OCI-LY1 (cell line): ENCODE data around the gene SWAP70.

Source experiments
- H2AFZ ChIP-seq: fragments of 200-600 bp; sonication (generic), shearing (Covaris generic); 2 replicates; pipeline ENCODE4 v1.6.0; 2014; ENCODE audit warnings: antibody characterized with exemption, mild to moderate bottlenecking, low read length
- H3F3A ChIP-seq: fragments of 200-600 bp; sonication (generic), shearing (Covaris generic); 2 replicates; pipeline ENCODE4 v1.6.0; 2014; ENCODE audit warnings: mild to moderate bottlenecking, antibody characterized with exemption, low read length, moderate library complexity; ENCODE audit not compliant: insufficient read depth
- H3K27ac ChIP-seq: fragments of 200-600 bp; sonication (generic); 2 replicates; pipeline ENCODE4 v1.5.1; 2014; ENCODE audit warnings: low read length, mixed run types, mild to moderate bottlenecking, low read depth; ENCODE audit not compliant: poor library complexity, severe bottlenecking
- H3K27me3 ChIP-seq: fragments of 200-600 bp; sonication (generic); 2 replicates; pipeline ENCODE4 v1.6.0; 2014; ENCODE audit warnings: antibody characterized with exemption, mild to moderate bottlenecking, low read length, moderate library complexity; ENCODE audit not compliant: insufficient read depth
- H3K36me3 ChIP-seq: fragments of 200-600 bp; sonication (generic); 2 replicates; pipeline ENCODE4 v1.6.1; 2014; ENCODE audit warnings: mild to moderate bottlenecking, antibody characterized with exemption, low read length, moderate library complexity, mixed read lengths; ENCODE audit not compliant: insufficient read depth
- H3K4me1 ChIP-seq: fragments of 200-600 bp; sonication (generic); 2 replicates; pipeline ENCODE4 v1.5.1; 2014; ENCODE audit warnings: mild to moderate bottlenecking, low read length, moderate library complexity; ENCODE audit not compliant: insufficient read depth, severe bottlenecking
- H3K4me2 ChIP-seq: fragments of 200-600 bp; sonication (generic), shearing (Covaris generic); 2 replicates; pipeline ENCODE4 v1.6.1; 2014; ENCODE audit warnings: low read length
- H3K4me3 ChIP-seq: fragments of 200-600 bp; sonication (generic); 2 replicates; pipeline ENCODE4 v1.5.1; 2014; ENCODE audit warnings: low read length, low read depth, mild to moderate bottlenecking, mixed read lengths; ENCODE audit not compliant: poor library complexity, severe bottlenecking
- H3K79me2 ChIP-seq: fragments of 200-600 bp; shearing (Covaris generic); 2 replicates; pipeline ENCODE4 v1.6.1; 2016; ENCODE audit warnings: mixed run types, low read length, mixed read lengths; ENCODE audit not compliant: insufficient read depth
- H3K9ac ChIP-seq: fragments of 200-600 bp; sonication (generic), shearing (Covaris generic); 2 replicates; pipeline ENCODE4 v1.6.1; 2014; ENCODE audit warnings: mild to moderate bottlenecking, low read length, mixed read lengths
- H3K9me2 ChIP-seq: fragments of 200-600 bp; sonication (generic), shearing (Covaris generic); 2 replicates; pipeline ENCODE4 v1.6.1; 2014; ENCODE audit warnings: low read depth, mild to moderate bottlenecking, low read length, mixed read lengths
- H3K9me3 ChIP-seq: fragments of 200-600 bp; shearing (Covaris generic); 2 replicates; pipeline ENCODE4 v1.6.1; 2014; ENCODE audit warnings: low read length, mixed read lengths
- H4K20me1 ChIP-seq: fragments of 200-600 bp; sonication (generic), shearing (Covaris generic); 2 replicates; pipeline ENCODE4 v1.6.0; 2016; ENCODE audit warnings: mild to moderate bottlenecking, low read length; ENCODE audit not compliant: insufficient read depth
- CTCF ChIP-seq: fragments of 200-600 bp; sonication (generic), shearing (Covaris generic); IDR thresholded peaks from 2 replicates; pipeline ENCODE4 v1.5.1; 2017; ENCODE audit warnings: mild to moderate bottlenecking, antibody characterized with exemption, low read length, moderate library complexity, mixed read lengths
- EZH2 ChIP-seq: fragments of 200-600 bp; sonication (generic), shearing (Covaris generic); IDR thresholded peaks from 2 replicates; pipeline ENCODE4 v1.8.0; 2017; ENCODE audit warnings: borderline replicate concordance, mixed run types, mild to moderate bottlenecking, antibody characterized with exemption, low read length, moderate library complexity, mixed read lengths

Gene SWAP70

GRCh38 chr11:9761441-9761945 is 97.6 kb downstream of the SWAP70 start:
- H3K27me3 ChIP-seq = no peaks in the 10 kb centered on the region
- no peak overlapping the region for H3K4me2 ChIP-seq
- H2AFZ ChIP-seq = no peak overlapping the region
- H3K9me3 ChIP-seq = no peaks in the 10 kb centered on the region
- no peak overlapping the region for H3K9ac ChIP-seq
- no peak overlapping the region for H3K4me3 ChIP-seq
- H3K9me2 ChIP-seq = no peaks in the 10 kb centered on the region
- H3K27ac ChIP-seq = no peak overlapping the region
- no peaks in the 10 kb centered on the region for H3K79me2 ChIP-seq
- H3K36me3 ChIP-seq = no peaks in the 10 kb centered on the region
- no peaks in the 10 kb centered on the region for H4K20me1 ChIP-seq
- H3F3A ChIP-seq = no peaks in the 10 kb centered on the region; the same call in 1 of the 2 replicates
- TF ChIP-seq EZH2 = no peak
- no peak for TF ChIP-seq CTCF
- H3K4me1 ChIP-seq = peaks cover 44% of the 10 kb centered on the region

- Histone ChIP-seq H4K20me1 (no peaks in the 10 kb centered on the region), H3K9ac (no peak overlapping the region), H3K27ac (no peak overlapping the region), H2AFZ (no peak overlapping the region), H3K27me3 (no peaks in the 10 kb centered on the region), H3K9me3 (no peaks in the 10 kb centered on the region), H3K9me2 (no peaks in the 10 kb centered on the region), H3K4me1 (peaks cover 33% of the 10 kb centered on the region), H3K79me2 (no peaks in the 10 kb centered on the region), H3K36me3 (no peaks in the 10 kb centered on the region), H3K4me3 (no peak overlapping the region), H3K4me2 (no peak overlapping the region), H3F3A (no peaks in the 10 kb centered on the region)
- TF ChIP-seq CTCF (no peak), EZH2 (no peak)
Observed at GRCh38 chr11:9762531-9762930, 98.7 kb downstream of the SWAP70 start.

- H3F3A ChIP-seq = no peaks in the 10 kb centered on the region
- H3K9me3 ChIP-seq = no peaks in the 10 kb centered on the region
- no peak overlapping the region for H3K4me2 ChIP-seq
- H2AFZ ChIP-seq = no peak overlapping the region
- no peak for TF ChIP-seq CTCF
- TF ChIP-seq EZH2 = no peak
- no peaks in the 10 kb centered on the region for H3K27me3 ChIP-seq
- H3K79me2 ChIP-seq = no peaks in the 10 kb centered on the region
- H4K20me1 ChIP-seq = no peaks in the 10 kb centered on the region
- no peaks in the 10 kb centered on the region for H3K9me2 ChIP-seq
- H3K4me1 ChIP-seq = peaks cover 28% of the 10 kb centered on the region
- H3K4me3 ChIP-seq = no peak overlapping the region
- no peak overlapping the region for H3K9ac ChIP-seq
- H3K36me3 ChIP-seq = no peaks in the 10 kb centered on the region
- no peak overlapping the region for H3K27ac ChIP-seq
Observed at GRCh38 chr11:9763301-9763700, 99.4 kb downstream of the SWAP70 start.
